Activated naive CD4-positive, alpha-beta T cell treated with anti-CD3 and anti-CD28 coated beads for 36 hours (primary cell): ENCODE results near the gene STOX2. TPM values are rescaled to one million over a fixed set of nuclear protein-coding genes. Genes with fewer than 3 reads are reported as not detected.

ENCODE experiments used
- CTCF ChIA-PET: fragments of 350-600 bp; sonication (Branson Sonifier 250); formaldehyde crosslinking; loops from one replicate; lab custom pipeline; 2021; ENCODE audit warnings: antibody characterized with exemption; lab: Charles Lee
- DNase-seq: peaks from one replicate; pipeline ENCODE4 v3.0.0-alpha.2; 2020
- H3K27ac Mint-ChIP-seq: one replicate; pipeline ENCODE4 v1.8.0; 2021; ENCODE audit warnings: mild to moderate bottlenecking, mixed read lengths
- H3K27me3 Mint-ChIP-seq: one replicate; pipeline ENCODE4 v1.8.0; 2021; ENCODE audit warnings: low read depth, mixed read lengths
- H3K36me3 Mint-ChIP-seq: one replicate; pipeline ENCODE4 v1.8.0; 2021; ENCODE audit warnings: low read depth, mixed read lengths
- H3K4me1 Mint-ChIP-seq: one replicate; pipeline ENCODE4 v1.8.0; 2021; ENCODE audit warnings: low read depth, mixed read lengths
- H3K4me3 Mint-ChIP-seq: one replicate; pipeline ENCODE4 v1.8.0; 2021; ENCODE audit warnings: mild to moderate bottlenecking, moderate library complexity, mixed read lengths
- H3K9me3 Mint-ChIP-seq: one replicate; pipeline ENCODE4 v1.8.0; 2021; ENCODE audit warnings: mixed read lengths
- intact Hi-C: fragments of 100-400 bp; cut with micrococcal nuclease; formaldehyde crosslinking; loops from one replicate; pipeline ENCODE4 v1.15.1; 2023
- total RNA-seq, 2 experiments: library from RNA; stranded (reverse); gene quantifications; one replicate each; pipeline ENCODE4 v1.2.3, GENCODE V29; 2021

The STOX2 gene
- total RNA-seq, 2 experiments from 2014 or later, result not detected

DNA sequence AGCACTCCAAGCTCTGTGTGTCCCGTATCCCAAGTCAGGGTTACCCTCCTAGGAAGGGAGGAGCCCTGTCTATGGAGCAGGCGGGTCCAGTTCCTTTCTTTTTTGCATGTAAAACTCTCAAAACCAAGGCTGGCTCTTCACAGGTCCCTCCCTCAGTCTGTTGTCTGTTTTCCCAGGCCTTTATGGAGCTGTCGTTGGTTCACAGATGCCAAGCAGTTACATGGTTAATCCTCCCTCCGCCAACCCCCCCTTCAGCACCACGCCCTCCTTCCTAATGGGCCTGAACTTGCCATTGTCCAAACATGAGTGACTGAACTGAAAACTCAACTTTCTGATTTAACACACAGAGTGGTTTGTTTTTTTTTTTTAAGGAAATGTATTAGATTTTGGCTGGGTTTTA is 148.3 kb downstream of the STOX2 start:
- no peak for DNase-seq
- peaks cover 2% of the 10 kb centered on the region for H3K9me3 Mint-ChIP-seq
- H3K4me3 Mint-ChIP-seq, result no peak overlapping the region
- no peak overlapping the region for H3K27ac Mint-ChIP-seq
- intact Hi-C loops, result no loop called here
- no peaks in the 10 kb centered on the region for H3K4me1 Mint-ChIP-seq
- H3K36me3 Mint-ChIP-seq, result no peaks in the 10 kb centered on the region
- H3K27me3 Mint-ChIP-seq, result peaks cover 21% of the 10 kb centered on the region
- CTCF ChIA-PET, result interaction anchor here (0.6 to 1.5 kb wide), 2 partner anchors 118 to 213 kb away, joined by 3 to 4 read pairs; no protein-coding TSS in a partner anchor

DNA sequence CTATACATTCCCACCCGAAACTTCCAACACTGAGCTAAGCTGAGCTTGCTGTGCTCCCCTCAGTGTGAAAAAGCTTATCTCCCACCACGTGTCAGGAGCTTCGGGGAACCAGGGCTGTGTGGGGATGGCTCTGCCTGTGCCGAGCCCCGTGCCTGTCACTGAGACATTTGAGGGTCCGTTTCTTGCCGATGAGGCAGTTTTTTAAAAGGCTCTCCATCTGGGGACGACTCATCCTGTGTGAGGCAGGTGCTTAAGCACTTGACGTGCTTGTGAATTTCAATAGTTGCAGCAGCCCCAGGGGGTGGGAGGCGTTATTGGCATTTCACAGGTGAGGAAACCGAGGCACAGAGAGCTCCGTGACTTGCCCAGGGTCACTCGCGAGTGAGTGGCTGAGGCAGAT is 151.8 kb downstream of the STOX2 start:
- DNase-seq, result no peak
- intact Hi-C loops, result no loop called here
- Mint-ChIP-seq H3K27ac (no peak overlapping the region), H3K9me3 (no peaks in the 10 kb centered on the region), H3K36me3 (no peaks in the 10 kb centered on the region), H3K4me1 (no peaks in the 10 kb centered on the region), H3K27me3 (peaks cover 13% of the 10 kb centered on the region), H3K4me3 (no peak overlapping the region)
- CTCF ChIA-PET, result interaction anchor here (0.7 kb wide), 1 partner anchor 109 kb away, joined by 3 read pairs; no protein-coding TSS in a partner anchor

DNA sequence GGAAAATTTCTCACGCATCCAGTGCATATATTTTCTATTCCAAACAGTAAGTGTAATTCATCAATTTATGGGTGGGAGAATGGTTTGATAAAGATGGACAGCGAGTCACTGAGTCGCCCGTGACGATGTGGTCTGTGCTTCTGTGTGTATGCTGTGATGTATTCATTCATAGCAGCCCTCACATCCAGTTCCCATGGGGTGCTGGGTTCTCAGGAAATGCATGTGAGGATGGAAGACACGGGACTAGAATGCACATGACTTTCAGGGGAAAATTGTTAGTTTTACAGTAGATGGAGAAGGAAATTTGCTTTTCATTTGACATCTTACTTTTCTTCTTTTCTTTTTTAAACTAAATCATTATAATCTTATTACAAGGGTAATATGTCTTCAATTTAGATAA is 152.9 kb downstream of the STOX2 start:
- CTCF ChIA-PET, result no interaction called here
- no peak overlapping the region for H3K27ac Mint-ChIP-seq
- peaks cover 11% of the 10 kb centered on the region for H3K27me3 Mint-ChIP-seq
- no peak for DNase-seq
- H3K4me1 Mint-ChIP-seq, result no peaks in the 10 kb centered on the region
- no peaks in the 10 kb centered on the region for H3K36me3 Mint-ChIP-seq
- H3K9me3 Mint-ChIP-seq, result no peaks in the 10 kb centered on the region
- intact Hi-C loops, result no loop called here
- H3K4me3 Mint-ChIP-seq, result no peak overlapping the region

DNA sequence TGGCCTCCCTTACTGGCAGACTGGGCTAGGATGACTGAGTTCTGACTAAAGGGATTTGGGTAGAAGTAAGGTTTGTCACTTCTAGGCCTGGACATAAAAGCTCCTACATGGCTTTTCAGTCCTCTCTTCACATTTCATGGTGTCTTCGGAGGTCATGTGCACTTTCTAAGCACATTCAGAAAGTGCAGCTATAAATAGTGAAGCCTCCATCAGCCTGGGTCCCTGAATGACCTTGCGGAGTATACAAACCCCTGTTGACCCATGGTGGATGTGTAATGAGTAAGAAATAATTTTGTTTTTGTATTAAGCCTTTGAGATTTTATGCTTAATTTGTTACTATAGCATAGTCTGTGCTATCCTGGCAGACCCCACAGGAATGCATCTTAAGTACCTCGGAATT is 154.0 kb downstream of the STOX2 start:
- H3K36me3 Mint-ChIP-seq, result no peaks in the 10 kb centered on the region
- CTCF ChIA-PET, result no interaction called here

DNA sequence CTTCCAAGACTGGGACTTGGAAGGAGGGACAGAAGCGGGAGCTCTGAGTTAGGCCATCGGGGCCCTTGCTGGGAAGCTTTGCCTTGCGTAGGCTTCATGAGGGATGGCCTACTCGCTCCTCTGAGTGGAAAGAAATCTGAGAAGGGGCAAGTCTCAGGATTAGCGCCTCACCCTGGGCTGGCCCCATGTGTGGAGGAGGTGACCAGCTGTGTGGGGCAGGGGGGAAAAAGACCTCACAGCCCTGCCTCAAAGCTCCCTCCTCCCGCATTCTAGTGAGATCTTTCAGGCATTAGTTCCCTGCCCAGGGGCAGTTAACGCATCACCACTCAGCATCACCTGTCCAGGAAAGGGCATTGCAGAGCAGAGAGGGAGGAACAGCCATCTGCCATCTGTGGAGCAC is 156.5 kb downstream of the STOX2 start:
- Mint-ChIP-seq H3K9me3 (no peaks in the 10 kb centered on the region), H3K4me3 (no peak overlapping the region), H3K27me3 (peaks cover 5% of the 10 kb centered on the region), H3K36me3 (no peaks in the 10 kb centered on the region), H3K4me1 (no peaks in the 10 kb centered on the region), H3K27ac (no peak overlapping the region)
- CTCF ChIA-PET, result no interaction called here
- intact Hi-C loops, result no loop called here
- no peak for DNase-seq

More for the DNA sequence above, 154.0 kb downstream of the STOX2 start:
- H3K9me3 Mint-ChIP-seq, result no peaks in the 10 kb centered on the region
- H3K27me3 Mint-ChIP-seq, result peaks cover 11% of the 10 kb centered on the region
- H3K4me3 Mint-ChIP-seq, result no peak overlapping the region
- no peaks in the 10 kb centered on the region for H3K4me1 Mint-ChIP-seq
- no peak for DNase-seq
- no peak overlapping the region for H3K27ac Mint-ChIP-seq
- intact Hi-C loops, result no loop called here

DNA sequence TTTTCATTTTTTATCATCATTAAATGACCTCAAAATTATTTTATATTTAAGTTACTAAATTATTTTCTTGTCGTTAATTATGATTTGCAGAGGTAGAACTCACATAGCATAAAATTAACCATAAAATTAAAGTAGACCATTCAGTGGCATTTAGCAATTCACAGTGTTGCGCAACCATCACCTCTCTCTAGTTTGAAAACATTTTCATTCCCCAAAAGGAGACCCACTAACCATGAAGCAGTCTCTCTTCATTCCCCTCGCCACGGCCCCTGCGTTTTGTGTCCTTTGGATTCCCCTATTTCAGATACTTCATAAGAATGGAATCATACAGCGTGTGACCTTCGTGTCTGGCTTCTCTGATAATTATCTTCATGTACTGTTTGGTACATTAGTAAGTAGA is 157.7 kb downstream of the STOX2 start:
- DNase-seq, result no peak
- CTCF ChIA-PET, result no interaction called here
- H3K27ac Mint-ChIP-seq, result no peak overlapping the region
- H3K36me3 Mint-ChIP-seq, result no peaks in the 10 kb centered on the region
- intact Hi-C loops, result no loop called here
- peaks cover 8% of the 10 kb centered on the region for H3K27me3 Mint-ChIP-seq
- no peak overlapping the region for H3K4me3 Mint-ChIP-seq
- no peaks in the 10 kb centered on the region for H3K4me1 Mint-ChIP-seq
- no peaks in the 10 kb centered on the region for H3K9me3 Mint-ChIP-seq

DNA sequence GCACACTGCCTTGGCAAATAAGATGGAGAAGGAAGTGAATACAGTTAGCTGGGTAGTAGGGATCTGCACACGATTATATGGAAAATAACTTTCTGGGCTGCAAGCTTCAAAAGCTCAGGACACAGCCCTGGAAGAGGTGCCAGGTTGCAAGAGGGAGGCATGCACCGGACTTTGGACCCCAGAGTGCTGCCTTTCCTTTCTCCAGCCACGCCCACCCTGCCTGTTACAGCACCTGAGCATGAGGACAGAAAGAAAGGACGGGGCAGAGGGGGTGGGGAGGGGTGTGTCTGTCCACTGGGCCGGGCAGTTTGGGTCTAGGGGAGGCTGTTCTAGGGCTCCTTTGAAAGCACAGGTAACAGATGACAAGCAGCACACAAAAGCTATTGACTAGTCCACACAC is 159.8 kb downstream of the STOX2 start:
- no peak for DNase-seq
- H3K27ac Mint-ChIP-seq, result no peak overlapping the region
- intact Hi-C loops, result no loop called here
- H3K27me3 Mint-ChIP-seq, result peaks cover 6% of the 10 kb centered on the region
- CTCF ChIA-PET, result no interaction called here
- H3K36me3 Mint-ChIP-seq, result no peaks in the 10 kb centered on the region
- H3K4me3 Mint-ChIP-seq, result no peak overlapping the region
- H3K9me3 Mint-ChIP-seq, result no peaks in the 10 kb centered on the region
- H3K4me1 Mint-ChIP-seq, result no peaks in the 10 kb centered on the region

DNA sequence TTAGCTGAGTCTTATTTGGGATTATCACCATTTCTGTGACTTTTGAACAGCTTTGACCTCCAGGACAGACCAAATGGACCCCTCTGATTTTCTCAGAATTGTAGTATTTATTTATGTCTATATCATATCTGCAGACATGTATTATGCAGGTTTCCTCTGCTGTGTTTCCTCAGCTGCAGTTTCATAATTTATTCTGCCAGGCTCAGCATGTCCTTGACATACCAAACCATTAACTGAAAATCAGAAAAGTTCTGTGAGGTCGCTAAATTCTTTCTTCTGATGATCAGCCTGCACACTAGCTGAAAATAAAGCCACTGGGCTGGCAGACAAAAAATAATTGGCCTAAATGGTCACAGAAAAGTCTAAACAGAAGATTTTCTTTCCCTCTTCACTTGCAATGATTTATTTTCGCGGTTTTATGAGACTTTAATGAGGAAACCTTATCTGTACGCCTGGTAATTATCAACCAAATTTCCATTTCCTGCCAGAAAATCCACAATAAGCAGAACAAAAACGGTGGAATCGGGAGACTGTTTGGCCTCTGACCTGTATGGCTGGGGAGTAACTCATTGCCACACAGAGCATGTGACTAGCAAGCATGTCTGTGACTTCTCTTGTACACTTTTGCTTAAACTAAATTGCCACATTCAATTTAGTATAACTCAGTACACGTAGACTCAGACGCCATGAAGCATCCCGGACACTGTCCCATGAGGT is 161.6 kb downstream of the STOX2 start:
- CTCF ChIA-PET, result no interaction called here
- no peaks in the 10 kb centered on the region for H3K4me1 Mint-ChIP-seq
- H3K4me3 Mint-ChIP-seq, result no peak overlapping the region
- peaks cover 3% of the 10 kb centered on the region for H3K9me3 Mint-ChIP-seq
- H3K27ac Mint-ChIP-seq, result no peak overlapping the region
- intact Hi-C loops, result no loop called here
- no peak for DNase-seq
- no peaks in the 10 kb centered on the region for H3K36me3 Mint-ChIP-seq
- H3K27me3 Mint-ChIP-seq, result peaks cover 7% of the 10 kb centered on the region

DNA sequence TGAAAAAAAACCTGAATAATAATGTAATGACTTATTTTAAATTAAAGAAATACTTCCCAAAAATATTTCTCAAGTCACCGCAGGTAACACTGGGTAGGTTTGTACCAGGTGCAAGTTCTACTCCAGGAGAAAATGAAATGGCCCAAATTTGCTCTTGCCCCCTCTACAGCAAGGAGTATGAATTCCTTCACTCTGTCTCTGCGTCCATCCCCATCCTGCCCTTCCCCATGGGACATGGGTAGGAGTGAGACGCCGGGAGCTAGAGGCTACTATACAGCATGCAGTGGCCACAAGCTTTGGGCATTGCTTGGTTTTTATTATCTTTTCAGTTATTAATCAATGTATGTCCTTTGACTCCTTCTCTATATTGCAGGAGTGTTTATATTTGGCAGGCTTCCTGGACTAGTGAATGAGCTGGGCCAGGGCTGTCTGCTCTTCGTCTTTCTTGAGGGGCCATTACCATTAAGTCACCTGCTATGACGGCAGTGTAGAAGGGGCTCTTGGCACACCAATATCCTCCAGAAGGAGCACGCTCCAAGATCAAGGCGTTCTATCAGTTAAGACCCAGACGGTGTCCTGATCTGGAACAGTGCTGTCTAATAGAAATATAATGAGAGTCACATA is 162.9 kb downstream of the STOX2 start:
- H3K27ac Mint-ChIP-seq, result no peak overlapping the region
- no peak for DNase-seq
- peaks cover 7% of the 10 kb centered on the region for H3K27me3 Mint-ChIP-seq
- H3K4me3 Mint-ChIP-seq, result no peak overlapping the region
- intact Hi-C loops, result no loop called here
- peaks cover 14% of the 10 kb centered on the region for H3K9me3 Mint-ChIP-seq
- H3K4me1 Mint-ChIP-seq, result no peaks in the 10 kb centered on the region
- CTCF ChIA-PET, result no interaction called here
- H3K36me3 Mint-ChIP-seq, result no peaks in the 10 kb centered on the region

Other genes starting within 250 kb of the STOX2 start
- 10 to 100 TPM; 17.8 to 20.8 TPM for gene RWDD4, start 246.1 kb upstream of the STOX2 start, total RNA-seq
- 10 to 100 TPM; 25.0 to 32.6 TPM for gene TRAPPC11, start 246.0 kb upstream of the STOX2 start, total RNA-seq